Keratinocyte (primary cell): ENCODE results near the gene ECI2. TPM values are rescaled to one million over a fixed set of nuclear protein-coding genes. Genes with fewer than 3 reads are reported as not detected.

Experiments
- DNase-seq: peaks from one replicate; pipeline ENCODE4 v3.0.0-alpha.2; 2011; ENCODE audit warnings: low read depth, missing footprints, low spot score
- FAIRE-seq: peaks from 2 replicates; lab custom pipeline; 2011; peaks lifted over from hg19 to GRCh38; lab: Jason Lieb, UNC
- H2AFZ ChIP-seq: 2 replicates; pipeline ENCODE4 v1.6.0; 2012; ENCODE audit warnings: low read length, control low read depth, inconsistent platforms; ENCODE audit not compliant: control insufficient read depth
- H3K27ac ChIP-seq: 2 replicates; pipeline ENCODE4 v1.5.1; 2011; ENCODE audit warnings: low read length; ENCODE audit not compliant: control insufficient read depth, insufficient read depth
- H3K27me3 ChIP-seq: 3 replicates; pipeline ENCODE4 v1.6.0; 2011; ENCODE audit warnings: low read length; ENCODE audit not compliant: control insufficient read depth, insufficient read depth; ENCODE audit errors: extremely low read depth
- H3K36me3 ChIP-seq, 2 experiments: 2 replicates in 1 of 2; 3 replicates in 1 of 2; pipeline ENCODE4 v1.5.1; 2011; ENCODE audit warnings: low read length in 2 of 2, mild to moderate bottlenecking in 1 of 2; ENCODE audit not compliant: control insufficient read depth in 2 of 2, insufficient read depth in 2 of 2; ENCODE audit errors: extremely low read depth in 1 of 2
- H3K4me1 ChIP-seq: 3 replicates; pipeline ENCODE4 v1.5.1; 2011; ENCODE audit warnings: low read length; ENCODE audit not compliant: control insufficient read depth, insufficient read depth; ENCODE audit errors: extremely low read depth
- H3K4me2 ChIP-seq: 3 replicates; pipeline ENCODE4 v1.6.0; 2011; ENCODE audit warnings: low read depth, low read length; ENCODE audit not compliant: control insufficient read depth, insufficient read depth; ENCODE audit errors: extremely low read depth
- H3K4me3 ChIP-seq, 3 experiments: fragments of 200-600 bp in 1 of 3; sonication (generic) in 1 of 3; 2 replicates in 2 of 3; 3 replicates in 1 of 3; pipeline ENCODE4 v1.5.1; 2011 to 2016; ENCODE audit warnings: low read length in 3 of 3, mild to moderate bottlenecking in 3 of 3, control low read depth in 2 of 3, inconsistent platforms in 1 of 3, low read depth in 1 of 3, mixed read lengths in 1 of 3, mixed run types in 1 of 3, moderate library complexity in 1 of 3; ENCODE audit not compliant: control insufficient read depth in 2 of 3, insufficient read depth in 2 of 3; ENCODE audit errors: extremely low read depth in 1 of 3
- H3K79me2 ChIP-seq: 2 replicates; pipeline ENCODE4 v1.6.0; 2012; ENCODE audit warnings: low read length; ENCODE audit not compliant: control insufficient read depth, insufficient read depth
- H3K9ac ChIP-seq: 3 replicates; pipeline ENCODE4 v1.6.0; 2011; ENCODE audit warnings: low read length; ENCODE audit not compliant: control insufficient read depth, insufficient read depth; ENCODE audit errors: extremely low read depth
- H3K9me1 ChIP-seq: 3 replicates; pipeline ENCODE4 v1.6.0; 2011; ENCODE audit warnings: low read length; ENCODE audit not compliant: control insufficient read depth, insufficient read depth; ENCODE audit errors: extremely low read depth
- H3K9me3 ChIP-seq: 2 replicates; pipeline ENCODE4 v1.5.1; 2012; ENCODE audit warnings: low read depth, low read length; ENCODE audit not compliant: control insufficient read depth
- H4K20me1 ChIP-seq: 3 replicates; pipeline ENCODE4 v1.6.0; 2011; ENCODE audit warnings: low read length; ENCODE audit not compliant: control insufficient read depth, insufficient read depth; ENCODE audit errors: extremely low read depth
- EZH2 ChIP-seq: IDR thresholded peaks from one replicate; pipeline ENCODE4 v1.6.1; 2012; ENCODE audit warnings: inconsistent platforms, mild to moderate bottlenecking, low read length, moderate library complexity
- dilution Hi-C: fragments of 300-500 bp; cut with MboI; formaldehyde crosslinking; loops from one replicate; pipeline ENCODE4 v1.7.0; 2020; ENCODE audit warnings: low sequenced_read_pairs; ENCODE audit not compliant: extremely low pct_ligation_motif_present
- polyA plus RNA-seq, 5 experiments: library from polyadenylated mRNA; depleted of rRNA in 3 of 5; stranded (reverse) in 3 of 5; stranded (forward) in 1 of 5; unstranded in 1 of 5; fragments of >200 nt; gene quantifications; 1 replicate in 1 of 5; 2 replicates in 3 of 5; 3 replicates in 1 of 5; pipeline versions ENCODE4 v1.2.1 to v1.2.3, GENCODE V29; 2011 to 2012; ENCODE audit warnings: missing spikeins in 2 of 5, low read depth in 1 of 5, low replicate concordance in 1 of 5
- TF ChIP-seq, protein P1 (sequence below), 3 experiments: IDR thresholded peaks in 1 of 3; conservative IDR thresholded peaks in 1 of 3; optimal IDR thresholded peaks in 1 of 3; 2 replicates in 2 of 3; 3 replicates in 1 of 3; pipeline versions ENCODE3 to v1.5.1; 2011; ENCODE audit warnings: low read length in 3 of 3, mild to moderate bottlenecking in 3 of 3, moderate library complexity in 2 of 3, control low read depth in 1 of 3, inconsistent platforms in 1 of 3; ENCODE audit not compliant: insufficient read depth in 2 of 3; ENCODE audit errors: extremely low read depth in 1 of 3

ECI2 gene
- polyA plus RNA-seq, 1 donor (not counting 4 experiments of a cell fraction or from before 2014, with no cell fraction given), result 41.6 TPM

DNA sequence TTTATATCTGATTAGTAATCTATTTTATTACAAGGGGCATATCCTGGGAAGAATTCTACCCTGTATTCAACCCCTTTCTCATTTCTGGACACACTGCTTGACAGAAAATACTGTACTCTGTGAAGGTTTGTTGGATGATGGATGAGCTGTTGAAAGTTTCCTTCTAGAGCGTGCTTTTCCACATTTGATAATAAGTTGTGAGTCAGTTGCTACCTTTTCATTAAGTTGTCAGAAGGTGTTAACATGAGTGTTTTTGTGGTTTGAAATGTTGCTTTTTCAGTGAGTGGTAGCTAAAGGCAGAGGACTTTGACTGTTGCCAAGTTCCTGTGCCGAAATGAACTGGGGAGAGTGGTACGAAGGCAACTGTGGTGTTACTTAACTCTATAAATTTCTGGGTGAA is 3.9 kb upstream of the ECI2 start:
- Histone ChIP-seq H3K4me3 (no peak overlapping the region), H3K4me1 (peaks cover 5% of the 10 kb centered on the region), H3K36me3 (no peaks in the 10 kb centered on the region), H3K27ac (no peak overlapping the region), H3K9ac (no peak overlapping the region), H3K9me3 (no peaks in the 10 kb centered on the region), H2AFZ (no peak overlapping the region), H3K79me2 (peaks cover 6% of the 10 kb centered on the region), H3K9me1 (no peaks in the 10 kb centered on the region), H4K20me1 (no peaks in the 10 kb centered on the region), H3K4me2 (no peak overlapping the region), H3K27me3 (no peaks in the 10 kb centered on the region)
- TF ChIP-seq, protein P1, sequence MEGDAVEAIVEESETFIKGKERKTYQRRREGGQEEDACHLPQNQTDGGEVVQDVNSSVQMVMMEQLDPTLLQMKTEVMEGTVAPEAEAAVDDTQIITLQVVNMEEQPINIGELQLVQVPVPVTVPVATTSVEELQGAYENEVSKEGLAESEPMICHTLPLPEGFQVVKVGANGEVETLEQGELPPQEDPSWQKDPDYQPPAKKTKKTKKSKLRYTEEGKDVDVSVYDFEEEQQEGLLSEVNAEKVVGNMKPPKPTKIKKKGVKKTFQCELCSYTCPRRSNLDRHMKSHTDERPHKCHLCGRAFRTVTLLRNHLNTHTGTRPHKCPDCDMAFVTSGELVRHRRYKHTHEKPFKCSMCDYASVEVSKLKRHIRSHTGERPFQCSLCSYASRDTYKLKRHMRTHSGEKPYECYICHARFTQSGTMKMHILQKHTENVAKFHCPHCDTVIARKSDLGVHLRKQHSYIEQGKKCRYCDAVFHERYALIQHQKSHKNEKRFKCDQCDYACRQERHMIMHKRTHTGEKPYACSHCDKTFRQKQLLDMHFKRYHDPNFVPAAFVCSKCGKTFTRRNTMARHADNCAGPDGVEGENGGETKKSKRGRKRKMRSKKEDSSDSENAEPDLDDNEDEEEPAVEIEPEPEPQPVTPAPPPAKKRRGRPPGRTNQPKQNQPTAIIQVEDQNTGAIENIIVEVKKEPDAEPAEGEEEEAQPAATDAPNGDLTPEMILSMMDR (optimal IDR thresholded peaks at IDR 0.05 in 1 of 3, IDR thresholded peaks at IDR 0.05 in 1 of 3, conservative IDR thresholded peaks at IDR 0.05 in 1 of 3; ENCODE audit: extremely low read depth in 1 of 3, insufficient read depth in 2 of 3, low read length in 3 of 3), result no peak
- no peak for TF ChIP-seq EZH2
- dilution Hi-C loops, result no loop called here
- no peak for DNase-seq
- no peak for FAIRE-seq

DNA sequence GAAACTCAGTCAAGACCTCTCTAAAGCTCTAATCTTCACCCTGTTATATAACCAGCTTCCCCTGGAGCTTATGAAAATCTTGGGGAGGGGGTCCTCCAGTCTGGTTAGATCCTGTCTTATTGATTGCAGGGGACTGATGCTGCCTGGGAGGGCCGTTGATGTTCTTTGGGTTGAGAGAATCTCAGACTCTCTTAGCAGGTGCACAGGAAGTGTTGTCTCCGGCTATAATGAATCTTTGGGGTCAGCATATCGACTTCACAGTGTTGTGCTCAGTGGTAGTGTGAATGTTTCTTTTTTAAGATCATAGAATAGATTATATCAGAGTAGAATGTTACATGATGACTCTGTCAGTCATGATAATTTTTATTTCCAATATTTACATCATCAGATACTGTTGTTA is 2.8 kb upstream of the ECI2 start:
- Histone ChIP-seq H3K9me1 (no peaks in the 10 kb centered on the region), H2AFZ (no peak overlapping the region), H3K4me2 (no peak overlapping the region), H3K79me2 (peaks cover 8% of the 10 kb centered on the region), H3K27me3 (no peaks in the 10 kb centered on the region), H3K9ac (no peak overlapping the region), H3K9me3 (no peaks in the 10 kb centered on the region), H3K27ac (no peak overlapping the region), H3K36me3 (no peaks in the 10 kb centered on the region), H3K4me3 (no peak overlapping the region), H4K20me1 (no peaks in the 10 kb centered on the region), H3K4me1 (peaks cover 13% of the 10 kb centered on the region)
- TF ChIP-seq EZH2, result no peak
- TF ChIP-seq, protein P1 (optimal IDR thresholded peaks at IDR 0.05 in 1 of 3, IDR thresholded peaks at IDR 0.05 in 1 of 3, conservative IDR thresholded peaks at IDR 0.05 in 1 of 3; ENCODE audit: extremely low read depth in 1 of 3, insufficient read depth in 2 of 3, low read length in 3 of 3), result no peak
- dilution Hi-C loops, result no loop called here
- DNase-seq (no peak), FAIRE-seq (no peak)
